HG02588 (cell line): Measurements from ENCODE around the gene PTPN23.
"Not testable (repeated sequence)": the region's sequence is repeated elsewhere in the genome, so short reads cannot be mapped to it uniquely, and the experiment has no call there.

Experiments
- ATAC-seq: cut with Tn5 transposase; IDR thresholded peaks from one replicate; pipeline ENCODE4 v1.9.1; 2021; ENCODE audit warnings: mild to moderate bottlenecking, moderate library complexity; ENCODE audit not compliant: unreplicated experiment

The PTPN23 gene, protein sequence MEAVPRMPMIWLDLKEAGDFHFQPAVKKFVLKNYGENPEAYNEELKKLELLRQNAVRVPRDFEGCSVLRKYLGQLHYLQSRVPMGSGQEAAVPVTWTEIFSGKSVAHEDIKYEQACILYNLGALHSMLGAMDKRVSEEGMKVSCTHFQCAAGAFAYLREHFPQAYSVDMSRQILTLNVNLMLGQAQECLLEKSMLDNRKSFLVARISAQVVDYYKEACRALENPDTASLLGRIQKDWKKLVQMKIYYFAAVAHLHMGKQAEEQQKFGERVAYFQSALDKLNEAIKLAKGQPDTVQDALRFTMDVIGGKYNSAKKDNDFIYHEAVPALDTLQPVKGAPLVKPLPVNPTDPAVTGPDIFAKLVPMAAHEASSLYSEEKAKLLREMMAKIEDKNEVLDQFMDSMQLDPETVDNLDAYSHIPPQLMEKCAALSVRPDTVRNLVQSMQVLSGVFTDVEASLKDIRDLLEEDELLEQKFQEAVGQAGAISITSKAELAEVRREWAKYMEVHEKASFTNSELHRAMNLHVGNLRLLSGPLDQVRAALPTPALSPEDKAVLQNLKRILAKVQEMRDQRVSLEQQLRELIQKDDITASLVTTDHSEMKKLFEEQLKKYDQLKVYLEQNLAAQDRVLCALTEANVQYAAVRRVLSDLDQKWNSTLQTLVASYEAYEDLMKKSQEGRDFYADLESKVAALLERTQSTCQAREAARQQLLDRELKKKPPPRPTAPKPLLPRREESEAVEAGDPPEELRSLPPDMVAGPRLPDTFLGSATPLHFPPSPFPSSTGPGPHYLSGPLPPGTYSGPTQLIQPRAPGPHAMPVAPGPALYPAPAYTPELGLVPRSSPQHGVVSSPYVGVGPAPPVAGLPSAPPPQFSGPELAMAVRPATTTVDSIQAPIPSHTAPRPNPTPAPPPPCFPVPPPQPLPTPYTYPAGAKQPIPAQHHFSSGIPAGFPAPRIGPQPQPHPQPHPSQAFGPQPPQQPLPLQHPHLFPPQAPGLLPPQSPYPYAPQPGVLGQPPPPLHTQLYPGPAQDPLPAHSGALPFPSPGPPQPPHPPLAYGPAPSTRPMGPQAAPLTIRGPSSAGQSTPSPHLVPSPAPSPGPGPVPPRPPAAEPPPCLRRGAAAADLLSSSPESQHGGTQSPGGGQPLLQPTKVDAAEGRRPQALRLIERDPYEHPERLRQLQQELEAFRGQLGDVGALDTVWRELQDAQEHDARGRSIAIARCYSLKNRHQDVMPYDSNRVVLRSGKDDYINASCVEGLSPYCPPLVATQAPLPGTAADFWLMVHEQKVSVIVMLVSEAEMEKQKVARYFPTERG (N-terminal part only)

DNA sequence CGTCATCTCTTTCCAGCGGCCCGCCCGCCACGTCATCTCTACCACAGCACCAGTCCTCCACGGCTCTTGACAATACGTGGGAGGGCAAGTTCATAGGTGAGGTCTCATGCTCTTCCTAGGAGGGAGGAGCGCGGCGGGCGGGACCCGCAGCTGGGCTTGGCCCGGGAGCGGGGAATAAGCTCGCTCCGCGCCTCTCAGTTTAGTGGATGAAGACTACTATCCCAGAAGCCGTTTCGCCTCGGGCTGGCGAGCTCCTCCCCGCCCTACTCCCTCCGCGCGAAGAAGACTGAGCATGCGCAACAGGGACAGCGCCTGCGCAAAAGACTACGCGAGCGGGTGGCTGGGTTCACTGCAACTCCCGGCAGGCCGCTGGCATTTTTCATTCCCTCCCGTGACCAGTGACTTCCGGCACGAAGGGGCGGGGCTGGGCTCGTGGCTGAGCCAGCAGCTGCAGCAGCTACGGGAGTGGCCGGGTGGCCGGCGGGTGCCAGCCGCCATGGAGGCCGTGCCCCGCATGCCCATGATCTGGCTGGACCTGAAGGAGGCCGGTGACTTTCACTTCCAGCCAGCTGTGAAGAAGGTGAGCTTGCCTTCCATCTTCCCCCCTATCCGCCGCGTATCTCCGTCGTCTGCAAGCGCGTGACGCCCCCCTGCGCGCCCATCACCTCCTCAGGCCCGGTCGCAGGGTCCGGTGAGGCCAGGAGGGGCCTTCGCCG, at the start of gene PTPN23:
TSS of gene PTPN23 (plus strand) at position 421 of the 716 bp plus-strand sequence. CDS start at position 497, 76 bp downstream.
- peak; percentile 73 for ATAC-seq

DNA sequence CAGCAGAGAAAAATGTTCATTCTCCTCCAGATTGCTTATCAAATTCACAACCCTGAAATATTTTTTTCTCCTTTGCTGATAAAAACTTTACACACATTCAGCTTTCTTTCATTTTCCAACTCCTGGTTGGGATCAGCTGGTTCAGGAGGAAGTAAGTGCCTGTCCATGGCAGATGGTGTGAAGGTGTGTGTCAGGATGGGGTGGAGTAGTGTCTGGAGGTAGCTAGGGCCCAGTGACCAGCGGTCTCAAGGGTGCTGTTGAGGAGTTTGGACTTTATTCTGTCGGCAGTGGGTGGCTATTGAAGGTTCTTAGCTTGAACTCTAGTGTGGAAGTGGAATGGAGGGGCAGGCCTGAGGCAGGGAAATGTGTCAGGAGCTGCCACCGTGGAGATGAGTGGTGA, 46.9 kb upstream of the PTPN23 start:
- ATAC-seq: no peak

DNA sequence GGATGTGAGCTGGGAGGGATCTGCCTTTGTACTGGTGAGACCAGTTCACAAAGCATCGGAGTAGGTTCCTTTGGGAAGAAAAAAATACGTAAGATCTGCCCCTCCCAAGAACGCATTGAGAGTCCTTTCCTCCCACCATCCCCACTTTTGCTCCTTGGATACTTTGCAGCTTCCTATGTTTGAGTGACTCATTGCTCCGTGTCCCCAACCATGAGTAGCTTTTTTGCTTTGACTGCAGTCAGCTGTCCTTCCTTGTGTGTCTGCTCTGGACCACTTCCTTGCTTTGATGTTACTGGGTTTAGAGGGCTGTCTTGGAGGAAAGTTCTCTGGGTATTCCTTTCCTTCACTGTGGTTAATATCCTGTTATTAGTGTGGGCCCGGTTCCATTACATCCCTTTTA, 43.2 kb upstream of the PTPN23 start:
- no peak for ATAC-seq

DNA sequence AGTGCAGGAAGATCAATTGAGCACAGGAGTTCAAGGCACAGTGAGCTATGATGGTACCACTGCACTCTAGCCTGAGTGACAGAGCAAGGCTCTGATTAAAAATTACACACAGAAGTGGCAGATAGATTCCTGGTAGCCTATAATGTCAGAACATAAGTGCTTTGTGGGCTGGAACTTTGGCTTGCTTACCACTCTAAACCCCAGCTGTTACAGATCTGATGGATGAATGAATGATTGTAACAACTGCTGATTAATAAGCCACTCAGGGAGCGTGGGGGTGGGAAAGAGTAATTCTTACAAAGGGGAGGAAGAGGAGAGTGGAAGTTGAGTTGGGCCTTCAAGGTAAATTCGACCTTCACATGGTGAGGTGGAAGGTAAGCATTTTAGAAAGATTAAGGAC, 40.9 kb upstream of the PTPN23 start:
- no peak for ATAC-seq

DNA sequence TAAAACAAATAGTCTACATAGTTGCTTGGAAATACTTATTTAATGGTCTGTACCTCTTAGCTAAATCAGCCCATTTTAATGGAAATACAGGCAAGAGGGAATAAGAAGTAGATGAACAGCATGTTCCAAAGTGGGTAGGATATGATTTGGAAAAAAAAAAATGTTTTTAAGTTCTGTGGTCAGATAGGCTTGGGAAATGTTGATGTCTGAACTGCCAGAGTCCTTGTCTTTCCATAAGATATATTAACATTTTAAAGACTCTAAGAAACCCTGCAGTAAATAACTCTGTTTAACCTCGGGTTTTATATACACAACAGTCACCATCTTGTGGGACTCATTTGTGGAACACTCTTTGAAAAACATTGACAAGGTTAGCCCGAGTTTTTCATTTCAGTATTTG, 40.0 kb upstream of the PTPN23 start:
- ATAC-seq: no peak

DNA sequence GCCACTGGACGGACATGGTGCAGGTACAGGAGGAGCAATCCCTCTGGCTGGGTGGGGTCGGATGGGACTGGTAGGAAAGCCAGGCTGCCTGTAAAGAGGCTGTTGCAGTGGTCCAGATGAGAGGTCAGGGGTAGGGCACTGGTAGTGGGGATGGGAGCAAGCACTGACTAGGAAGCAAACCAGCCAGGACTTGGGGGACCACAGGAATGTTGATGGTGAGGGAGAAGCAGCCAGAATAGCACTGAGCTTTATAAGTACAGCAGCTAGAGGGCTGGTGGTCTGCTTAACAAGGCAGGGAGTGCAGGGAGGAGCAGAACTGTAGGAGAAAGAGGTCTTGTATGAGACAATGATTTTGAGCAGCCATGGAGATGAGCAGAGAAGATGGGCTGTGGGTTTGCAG, 38.7 kb upstream of the PTPN23 start:
- ATAC-seq: no peak

DNA sequence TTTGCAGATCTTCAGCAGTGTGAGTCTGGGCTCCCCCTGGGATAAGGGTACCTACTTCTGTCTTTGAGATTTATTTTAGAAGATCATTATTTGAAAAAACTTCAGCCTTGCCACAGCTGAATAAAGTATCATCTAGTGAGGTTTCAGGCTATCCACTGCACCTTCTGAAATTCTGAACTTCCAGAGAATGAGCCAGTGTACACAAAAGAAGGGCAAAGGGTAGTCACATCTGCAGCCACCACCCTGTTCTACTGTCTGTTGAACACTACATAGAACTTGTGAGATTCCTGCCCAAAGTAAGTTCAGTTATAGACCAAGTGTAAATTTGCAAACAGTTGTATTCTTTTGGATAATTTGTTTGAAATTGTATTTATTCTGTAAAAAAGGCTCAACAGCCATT, 38.0 kb upstream of the PTPN23 start:
- ATAC-seq: no peak

DNA sequence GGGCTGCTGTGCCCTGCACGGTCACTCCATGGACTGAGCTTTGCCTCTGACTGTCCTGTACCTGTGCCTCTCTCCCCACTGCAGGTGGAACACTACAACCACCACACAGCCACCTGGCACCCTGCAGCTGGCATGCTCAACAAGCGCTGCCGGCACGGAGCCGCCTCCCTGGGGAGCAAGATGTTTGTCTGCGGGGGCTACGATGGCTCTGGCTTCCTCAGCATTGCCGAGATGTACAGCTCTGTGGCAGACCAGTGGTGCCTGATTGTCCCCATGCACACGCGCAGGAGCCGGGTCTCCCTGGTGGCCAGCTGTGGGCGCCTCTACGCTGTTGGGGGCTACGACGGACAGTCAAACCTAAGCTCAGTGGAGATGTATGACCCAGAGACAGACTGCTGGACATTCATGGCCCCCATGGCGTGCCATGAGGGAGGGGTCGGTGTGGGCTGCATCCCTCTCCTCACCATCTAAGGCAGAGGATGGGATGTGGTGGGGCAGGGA, 37.3 kb upstream of the PTPN23 start:
- ATAC-seq: no peak

DNA sequence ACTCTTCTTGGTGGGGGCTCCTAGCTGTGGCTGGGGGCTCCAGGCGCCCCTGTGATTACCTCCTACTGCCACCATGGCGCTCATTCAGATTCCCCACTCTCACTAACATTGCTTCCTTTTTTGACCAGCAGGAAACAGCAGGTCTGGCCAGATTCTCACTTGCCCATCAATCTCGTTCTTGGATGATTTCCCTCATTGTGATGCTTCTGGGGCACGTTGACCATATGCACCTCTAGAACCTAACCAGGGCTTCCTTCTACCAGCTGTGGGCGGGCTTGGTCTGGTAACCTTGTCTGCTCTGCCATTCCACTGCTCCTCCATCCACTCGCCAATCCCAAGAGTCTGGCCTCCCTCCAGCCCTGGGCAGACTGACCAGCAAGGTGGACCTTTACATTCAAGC, 35.9 kb upstream of the PTPN23 start:
- no peak for ATAC-seq

DNA sequence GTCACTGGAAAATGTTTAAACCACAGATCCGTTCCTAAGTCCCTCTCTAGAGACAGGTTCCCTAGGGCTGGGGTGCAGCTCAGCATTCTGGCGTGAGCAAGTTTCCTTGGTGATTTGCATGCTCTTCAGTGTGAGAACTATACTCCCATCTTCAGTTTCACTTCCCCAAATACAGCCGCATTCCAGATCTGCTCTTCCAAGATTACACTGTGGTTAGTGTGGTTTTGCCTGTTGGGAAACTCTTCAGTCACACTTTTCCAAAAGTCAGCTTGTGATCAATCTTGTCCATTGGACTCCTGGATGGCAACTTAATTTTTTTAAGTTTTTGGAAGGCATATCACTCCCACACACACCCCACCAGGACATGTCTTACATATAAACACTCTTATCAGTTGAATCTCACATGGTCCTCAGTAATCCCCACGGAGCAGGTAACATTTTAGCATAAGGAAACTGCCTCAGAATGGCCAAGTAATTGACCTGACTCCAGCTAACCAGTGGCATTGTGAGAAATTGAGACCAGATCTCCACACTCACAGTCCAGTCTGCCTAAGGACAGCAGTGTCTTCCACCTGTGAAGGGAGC, 33.5 kb upstream of the PTPN23 start:
- peak; percentile 74 for ATAC-seq

DNA sequence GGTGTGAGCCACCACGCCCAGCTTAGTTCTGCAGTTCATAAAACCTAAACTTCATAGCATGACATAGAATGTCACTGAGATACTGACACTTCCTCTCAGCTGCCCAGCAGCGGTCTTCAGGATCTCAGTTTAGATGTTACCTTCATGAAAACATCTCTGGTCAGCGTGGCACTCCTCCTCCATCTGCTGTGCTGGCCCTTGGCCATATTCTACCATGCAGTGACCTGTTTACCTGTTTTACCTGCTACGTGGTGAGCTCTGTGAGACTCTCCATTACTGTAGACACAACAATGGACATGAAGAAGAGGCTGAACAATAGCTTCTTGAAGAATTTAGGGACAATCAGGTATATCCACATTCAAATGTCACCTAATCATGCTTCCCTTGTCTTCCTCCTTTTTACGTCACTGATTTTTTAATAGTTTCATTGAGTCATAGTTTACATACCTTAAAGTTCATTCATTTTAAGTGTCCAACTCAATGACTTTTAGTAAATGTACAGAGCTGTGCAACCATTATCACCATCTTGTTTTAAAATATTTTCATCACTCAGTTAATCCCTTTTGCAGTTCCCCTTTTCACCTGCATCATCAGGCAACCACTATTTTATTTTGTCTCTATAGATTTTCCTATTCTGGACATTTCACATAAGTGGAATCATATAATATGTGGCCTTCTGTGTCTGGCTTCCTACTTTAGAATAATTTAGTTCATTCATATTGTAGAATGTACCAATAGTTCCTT, 32.2 kb upstream of the PTPN23 start:
- no peak for ATAC-seq

DNA sequence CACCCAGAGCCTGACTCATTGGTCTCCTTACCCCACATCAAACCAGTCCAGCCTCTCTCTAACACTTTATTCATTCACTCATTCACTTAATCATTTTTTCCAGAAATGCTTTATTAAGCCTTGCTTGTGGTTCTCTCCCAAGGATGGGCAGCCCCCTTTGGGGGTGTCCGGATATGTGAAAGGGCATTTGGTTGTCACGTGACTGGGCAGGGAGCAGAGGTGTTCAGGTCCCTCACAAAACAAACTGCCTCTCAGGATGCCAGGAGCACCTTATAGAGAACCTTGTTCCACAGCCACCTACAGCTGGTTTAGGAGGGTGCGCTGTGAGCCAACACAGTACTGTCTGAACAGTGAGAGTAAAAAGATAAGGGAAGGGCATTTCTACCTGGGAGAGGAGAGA, 25.8 kb upstream of the PTPN23 start:
- no peak for ATAC-seq

DNA sequence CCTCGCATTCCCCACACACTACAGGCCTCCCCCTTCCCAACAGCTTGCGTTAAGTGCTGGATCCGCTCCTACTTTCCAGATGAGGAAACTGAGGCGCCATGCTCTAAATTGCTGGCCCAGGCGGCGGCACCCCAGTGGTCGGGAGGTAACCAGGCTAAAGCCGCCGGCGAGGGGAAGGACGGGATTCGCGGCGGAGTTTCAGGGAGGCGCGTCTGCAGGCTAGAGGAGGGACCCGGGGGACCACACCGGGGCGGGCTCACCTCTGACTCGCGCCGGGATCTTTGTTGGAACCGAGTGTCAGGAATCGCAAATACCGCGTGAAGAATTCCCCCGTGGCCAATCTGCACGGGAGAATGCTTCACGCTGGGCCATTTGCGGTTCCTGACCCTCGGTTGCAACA, 24.6 kb upstream of the PTPN23 start:
- no peak for ATAC-seq

DNA sequence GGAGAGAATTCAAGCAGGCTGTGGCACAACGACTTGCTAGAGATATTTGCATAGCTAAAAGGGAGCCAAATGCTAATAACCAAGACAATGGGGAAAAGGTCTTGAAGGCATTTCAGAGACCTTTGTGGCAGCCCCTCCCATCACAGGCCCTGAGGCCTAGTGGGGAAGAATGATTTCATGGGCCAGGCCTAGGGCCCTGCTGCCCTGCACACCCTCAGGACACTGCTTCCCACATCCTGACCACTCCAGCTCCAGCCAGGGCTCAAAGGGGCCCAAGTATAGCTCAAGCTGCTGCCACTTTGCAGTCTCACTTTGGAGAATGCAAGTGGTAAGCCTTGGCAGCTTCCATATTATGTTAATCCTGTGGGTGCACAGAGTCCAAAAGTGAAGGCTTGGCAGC, 21.5 kb upstream of the PTPN23 start:
- no peak for ATAC-seq

DNA sequence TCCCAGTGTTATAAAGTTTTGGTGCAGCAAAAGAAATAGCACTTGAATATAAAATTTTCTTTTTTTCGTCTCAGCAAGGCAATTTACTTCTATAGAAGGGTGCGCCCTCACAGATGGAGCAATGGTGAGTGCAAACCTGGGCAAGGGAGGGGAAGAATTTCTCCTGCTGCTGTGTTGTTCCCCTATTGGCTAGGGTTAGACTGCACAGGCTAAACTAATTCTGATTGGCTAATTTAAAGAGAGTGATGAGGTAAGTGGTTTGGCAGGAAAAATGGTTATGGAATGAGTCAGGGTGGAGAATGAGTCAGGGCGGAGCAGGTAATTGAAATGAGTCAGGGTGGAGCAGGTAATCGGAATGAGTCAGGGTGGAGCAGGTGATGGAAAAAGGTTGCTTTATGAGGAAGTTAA, 20.7 kb upstream of the PTPN23 start:
- ATAC-seq: not testable (repeated sequence)

DNA sequence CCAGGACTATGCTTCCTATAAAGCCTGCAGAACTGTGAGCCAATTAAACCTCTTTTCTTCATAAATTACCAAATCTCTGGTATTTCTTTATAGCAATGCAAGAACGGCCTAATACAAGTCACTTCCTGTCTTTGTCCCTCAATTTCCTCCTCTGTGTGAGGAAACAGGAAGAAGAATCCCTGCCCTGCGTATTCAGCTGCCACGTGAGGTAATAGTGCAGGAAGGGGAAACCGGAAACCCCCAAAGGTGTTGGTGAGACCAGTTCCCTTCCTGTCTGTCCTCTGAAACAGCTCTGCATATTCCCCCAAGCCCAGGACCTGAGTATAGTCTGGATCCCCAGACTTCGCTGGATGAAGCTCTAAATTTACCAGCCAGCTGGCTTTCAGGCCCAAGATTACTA, 18.1 kb upstream of the PTPN23 start:
- ATAC-seq: no peak

DNA sequence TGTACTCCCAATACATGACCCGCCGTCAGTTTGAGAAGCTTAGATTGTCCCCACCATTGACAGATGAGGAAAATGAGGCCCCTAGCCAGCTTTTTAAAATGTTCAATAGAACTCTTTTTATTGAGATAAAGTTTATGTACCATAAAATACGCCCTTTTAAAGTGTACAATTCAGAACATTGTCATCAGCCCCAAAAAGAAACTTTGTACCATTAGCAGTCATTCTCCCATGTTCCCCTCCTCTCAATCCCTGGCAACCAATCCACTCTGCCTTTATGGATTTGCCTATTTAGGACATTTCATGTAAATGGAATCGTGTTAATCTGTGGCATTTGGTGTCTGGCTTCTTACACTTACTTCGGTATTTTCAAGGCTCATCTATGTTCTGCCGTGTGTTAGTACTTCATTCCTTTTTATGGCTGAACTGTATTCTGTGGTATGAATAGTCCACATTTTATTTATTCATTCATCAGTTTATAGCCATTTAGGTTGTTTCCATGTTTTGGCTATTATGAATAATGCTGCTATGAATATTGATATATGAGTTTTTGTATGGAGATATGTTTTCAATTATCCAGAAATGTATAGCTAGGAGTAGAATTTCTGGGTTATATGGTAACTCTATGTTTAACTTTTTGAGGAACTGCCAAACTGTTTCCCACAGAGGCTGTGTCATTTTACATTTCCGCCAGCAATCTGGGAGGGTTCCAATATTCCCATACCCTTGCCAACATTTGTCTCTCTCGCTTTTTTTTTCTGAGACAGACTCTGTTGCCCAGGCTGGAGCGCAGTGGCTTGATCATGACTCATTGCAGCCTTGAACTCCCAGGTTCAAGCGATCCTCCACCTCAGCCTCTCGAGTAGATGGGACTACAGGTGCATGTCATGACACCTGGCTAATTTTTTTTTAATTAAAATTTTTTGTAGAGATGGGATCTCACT, 15.3 kb upstream of the PTPN23 start:
- no peak for ATAC-seq

DNA sequence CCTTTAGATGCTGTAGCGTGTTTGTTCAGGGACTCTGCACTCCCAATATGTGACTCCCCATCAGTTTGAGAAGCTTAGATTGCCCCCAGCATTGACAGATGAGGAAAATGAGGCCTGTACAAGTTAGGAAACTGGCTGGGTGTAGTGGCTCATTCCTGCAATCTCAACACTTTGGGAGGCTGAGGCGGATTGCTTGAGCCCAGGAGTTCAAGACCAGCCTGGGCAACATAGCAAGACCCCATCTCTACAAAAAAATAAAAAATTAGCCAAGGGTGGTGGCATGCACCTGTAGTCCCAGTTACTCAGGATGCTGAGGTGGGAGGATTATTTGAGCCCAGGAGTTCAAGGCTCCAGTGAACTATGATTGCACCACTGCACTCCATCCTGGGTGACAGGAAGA, 14.0 kb upstream of the PTPN23 start:
- ATAC-seq: no peak
